Activated CD4-positive, CD25-positive, alpha-beta regulatory T cell treated with anti-CD3 and anti-CD28 coated beads, Interleukin-2, amount 50 U/mL, for 72 hours (primary cell): ENCODE results near the gene EHD3.

Experiments
- DNase-seq: peaks from one replicate; pipeline ENCODE4 v3.0.0; 2021

The EHD3 gene

GRCh38 chr2:31296641-31297287 lies 62.8 kb downstream of the EHD3 start:
- no peak for DNase-seq

GRCh38 chr2:31297751-31298150 lies 63.8 kb downstream of the EHD3 start:
- no peak for DNase-seq

- no peak for DNase-seq
Observed at GRCh38 chr2:31299547-31299946, 65.6 kb downstream of the EHD3 start.

GRCh38 chr2:31300309-31300708 lies 66.4 kb downstream of the EHD3 start:
- no peak for DNase-seq

GRCh38 chr2:31302940-31303563 lies 69.1 kb downstream of the EHD3 start:
- no peak for DNase-seq

GRCh38 chr2:31304816-31305215 lies 70.9 kb downstream of the EHD3 start:
- no peak for DNase-seq

GRCh38 chr2:31312898-31313297 lies 78.9 kb downstream of the EHD3 start:
- DNase-seq: no peak

- no peak for DNase-seq
Observed at GRCh38 chr2:31314761-31315160, 80.8 kb downstream of the EHD3 start.

GRCh38 chr2:31317396-31317795 lies 83.4 kb downstream of the EHD3 start:
- DNase-seq: no peak

GRCh38 chr2:31318361-31319336 lies 84.7 kb downstream of the EHD3 start:
- no peak for DNase-seq
